Loucy (cell line): Measurements from ENCODE around the gene ZYX.

Experiments
- H2AFZ ChIP-seq: fragments of 200-600 bp; sonication (generic); 2 replicates; pipeline ENCODE4 v1.6.0; 2016; ENCODE audit warnings: antibody characterized with exemption, mild to moderate bottlenecking, low read length, moderate library complexity
- H3F3A ChIP-seq: fragments of 200-600 bp; 2 replicates; pipeline ENCODE4 v1.6.0; 2016; ENCODE audit warnings: antibody characterized with exemption, low read depth, mild to moderate bottlenecking
- H3K27me3 ChIP-seq: fragments of 200-600 bp; sonication (generic); 2 replicates; pipeline ENCODE4 v1.6.1; 2014; ENCODE audit warnings: low read length, mild to moderate bottlenecking; ENCODE audit not compliant: insufficient read depth, poor library complexity, severe bottlenecking
- H3K36me3 ChIP-seq: fragments of 200-600 bp; sonication (generic); 2 replicates; pipeline ENCODE4 v1.6.1; 2016; ENCODE audit warnings: low read length; ENCODE audit not compliant: insufficient read depth
- H3K4me1 ChIP-seq: fragments of 200-600 bp; sonication (generic); 2 replicates; pipeline ENCODE4 v1.5.1; 2014; ENCODE audit warnings: low read length, mild to moderate bottlenecking; ENCODE audit not compliant: insufficient read depth, poor library complexity, severe bottlenecking
- H3K4me2 ChIP-seq: fragments of 200-600 bp; sonication (generic); 2 replicates; pipeline ENCODE4 v1.6.0; 2014; ENCODE audit warnings: antibody characterized with exemption, low read length, low read depth, mild to moderate bottlenecking; ENCODE audit not compliant: poor library complexity, severe bottlenecking
- H3K4me3 ChIP-seq: fragments of 200-600 bp; sonication (generic); 2 replicates; pipeline ENCODE4 v1.5.1; 2014; ENCODE audit warnings: low read length, mild to moderate bottlenecking, mixed read lengths; ENCODE audit not compliant: poor library complexity, severe bottlenecking
- H3K79me2 ChIP-seq: fragments of 200-600 bp; sonication (generic); 2 replicates; pipeline ENCODE4 v1.6.1; 2014; ENCODE audit warnings: low read length; ENCODE audit not compliant: insufficient read depth
- H3K9ac ChIP-seq: fragments of 200-600 bp; sonication (generic); 2 replicates; pipeline ENCODE4 v1.6.0; 2014; ENCODE audit warnings: mild to moderate bottlenecking, low read depth, low read length, moderate library complexity; ENCODE audit not compliant: poor library complexity, severe bottlenecking
- H3K9me2 ChIP-seq: fragments of 200-600 bp; sonication (generic); replicated peaks from 2 replicates; pipeline ENCODE4 v1.6.1; 2016; ENCODE audit warnings: low read depth, low read length, mixed read lengths
- H3K9me3 ChIP-seq: fragments of 200-600 bp; sonication (generic); 2 replicates; pipeline ENCODE4 v1.6.1; 2014; ENCODE audit warnings: mild to moderate bottlenecking, antibody characterized with exemption, low read length, low read depth; ENCODE audit not compliant: insufficient read depth
- H4K20me1 ChIP-seq: fragments of 200-600 bp; sonication (generic); 2 replicates; pipeline ENCODE4 v1.6.0; 2014; ENCODE audit warnings: antibody characterized with exemption, low read length, mild to moderate bottlenecking; ENCODE audit not compliant: insufficient read depth, poor library complexity, severe bottlenecking
- CTCF ChIP-seq: fragments of 200-600 bp; sonication (generic); conservative IDR thresholded peaks from 2 replicates; pipeline ENCODE4 v1.5.1; 2014; ENCODE audit warnings: mild to moderate bottlenecking, antibody characterized with exemption, low read length
- EZH2phosphoT487 ChIP-seq: fragments of 200-600 bp; IDR thresholded peaks from 2 replicates; pipeline ENCODE4 v1.6.1; 2018; ENCODE audit warnings: antibody characterized with exemption, mild to moderate bottlenecking, moderate library complexity, borderline replicate concordance

The ZYX gene

GRCh38 chr7:143395187-143396149 lies 14.3 kb downstream of the ZYX start:
- Histone ChIP-seq H3K27me3 (no peaks in the 10 kb centered on the region), H3K4me3 (no peak overlapping the region), H3K79me2 (no peaks in the 10 kb centered on the region), H2AFZ (no peak overlapping the region), H3K4me1 (peaks cover 9% of the 10 kb centered on the region), H3K4me2 (no peak overlapping the region), H3K9me2 (no peaks in the 10 kb centered on the region), H4K20me1 (no peaks in the 10 kb centered on the region), H3K9ac (no peak overlapping the region), H3F3A (no peaks in the 10 kb centered on the region), H3K36me3 (peaks cover 16% of the 10 kb centered on the region; the same call in 1 of the 2 replicates), H3K9me3 (no peaks in the 10 kb centered on the region)
- TF ChIP-seq CTCF (no peak; the same call in 1 of the 2 replicates), EZH2phosphoT487 (no peak)

- H2AFZ ChIP-seq: no peak overlapping the region
- no peaks in the 10 kb centered on the region for H3F3A ChIP-seq
- TF ChIP-seq CTCF (no peak), EZH2phosphoT487 (no peak)
- H3K27me3 ChIP-seq: no peaks in the 10 kb centered on the region
- H3K4me1 ChIP-seq: peaks cover 9% of the 10 kb centered on the region
- no peak overlapping the region for H3K9ac ChIP-seq
- H3K4me2 ChIP-seq: no peak overlapping the region
- H3K9me2 ChIP-seq: no peaks in the 10 kb centered on the region
- H3K9me3 ChIP-seq: no peaks in the 10 kb centered on the region
- H4K20me1 ChIP-seq: no peaks in the 10 kb centered on the region
- H3K79me2 ChIP-seq: no peaks in the 10 kb centered on the region
- H3K36me3 ChIP-seq: peaks cover 11% of the 10 kb centered on the region; the same call in 1 of the 2 replicates
- no peak overlapping the region for H3K4me3 ChIP-seq
These were observed 15.0 kb downstream of the ZYX start for GRCh38 chr7:143396182-143396581.

GRCh38 chr7:143396625-143397556 lies 15.7 kb downstream of the ZYX start:
- Histone ChIP-seq H4K20me1 (no peaks in the 10 kb centered on the region), H3K4me2 (no peak overlapping the region), H3K9ac (no peak overlapping the region), H3K9me2 (no peaks in the 10 kb centered on the region), H3K4me3 (no peak overlapping the region), H3F3A (no peaks in the 10 kb centered on the region), H3K79me2 (no peaks in the 10 kb centered on the region), H3K4me1 (peaks cover 4% of the 10 kb centered on the region), H3K36me3 (peaks cover 4% of the 10 kb centered on the region; the same call in 1 of the 2 replicates), H2AFZ (no peak overlapping the region), H3K27me3 (no peaks in the 10 kb centered on the region), H3K9me3 (no peaks in the 10 kb centered on the region)
- no peak for TF ChIP-seq CTCF
- TF ChIP-seq EZH2phosphoT487: no peak
